Spleen (tissue), 7 donors: ENCODE results near the gene EPAS1.

Experiments used
- POLR2A ChIP-seq, 3 donors: fragments of 450-650 bp; IDR thresholded peaks; one replicate each; pipeline ENCODE4 v1.5.1; 2017; ENCODE audit warnings: antibody characterized with exemption in 3 of 3, mild to moderate bottlenecking in 1 of 3
- TF ChIP-seq, protein P1 (sequence below), 11 experiments: fragments of 200-600 bp in 7 of 11; fragments of 450-650 bp in 4 of 11; sonication (generic) in 4 of 11; IDR thresholded peaks in 8 of 11; conservative IDR thresholded peaks in 3 of 11; 1 replicate in 7 of 11; 2 replicates in 4 of 11; pipeline versions ENCODE4 v1.4.0 to v1.8.0; 2016 to 2021; ENCODE audit warnings: antibody characterized with exemption in 11 of 11, inconsistent platforms in 4 of 11, mild to moderate bottlenecking in 1 of 11
- donor health status: DM: no; HTN: no; CAD: no; lungs with moderate emphysema.
- donor health status: DM: no; HTN: no; CAD: no.
- donor health status: DM: no; HTN: no; CAD: no.

- no peak for TF ChIP-seq POLR2A (IDR thresholded peaks at IDR 0.05)
- TF ChIP-seq, protein P1, sequence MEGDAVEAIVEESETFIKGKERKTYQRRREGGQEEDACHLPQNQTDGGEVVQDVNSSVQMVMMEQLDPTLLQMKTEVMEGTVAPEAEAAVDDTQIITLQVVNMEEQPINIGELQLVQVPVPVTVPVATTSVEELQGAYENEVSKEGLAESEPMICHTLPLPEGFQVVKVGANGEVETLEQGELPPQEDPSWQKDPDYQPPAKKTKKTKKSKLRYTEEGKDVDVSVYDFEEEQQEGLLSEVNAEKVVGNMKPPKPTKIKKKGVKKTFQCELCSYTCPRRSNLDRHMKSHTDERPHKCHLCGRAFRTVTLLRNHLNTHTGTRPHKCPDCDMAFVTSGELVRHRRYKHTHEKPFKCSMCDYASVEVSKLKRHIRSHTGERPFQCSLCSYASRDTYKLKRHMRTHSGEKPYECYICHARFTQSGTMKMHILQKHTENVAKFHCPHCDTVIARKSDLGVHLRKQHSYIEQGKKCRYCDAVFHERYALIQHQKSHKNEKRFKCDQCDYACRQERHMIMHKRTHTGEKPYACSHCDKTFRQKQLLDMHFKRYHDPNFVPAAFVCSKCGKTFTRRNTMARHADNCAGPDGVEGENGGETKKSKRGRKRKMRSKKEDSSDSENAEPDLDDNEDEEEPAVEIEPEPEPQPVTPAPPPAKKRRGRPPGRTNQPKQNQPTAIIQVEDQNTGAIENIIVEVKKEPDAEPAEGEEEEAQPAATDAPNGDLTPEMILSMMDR (IDR thresholded peaks at IDR 0.05 in 8 of 11, conservative IDR thresholded peaks at IDR 0.05 in 3 of 11) = no peak
Observed at GRCh38 chr2:46411985-46412384, 114.8 kb downstream of the EPAS1 start.
